Esophagus squamous epithelium (tissue), 4 donors: Measurements from ENCODE around the gene ADD3.

ENCODE experiments used
- POLR2A ChIP-seq, 4 donors: fragments of 450-650 bp; IDR thresholded peaks; one replicate each; pipeline ENCODE4 v1.6.1; 2017; ENCODE audit warnings: antibody characterized with exemption in 4 of 4, mild to moderate bottlenecking in 4 of 4, moderate library complexity in 3 of 4
- TF ChIP-seq, protein P1 (sequence below), 6 experiments: fragments of 450-650 bp in 4 of 6; fragments of 200-600 bp in 2 of 6; sonication (generic) in 2 of 6; IDR thresholded peaks; one replicate each; pipeline ENCODE4 v1.5.1; 2016 to 2019; ENCODE audit warnings: antibody characterized with exemption in 6 of 6, mild to moderate bottlenecking in 4 of 6, moderate library complexity in 4 of 6

GRCh38 chr10:110003524-110003885 lies 4.3 kb upstream of the ADD3 start:
- no peak for TF ChIP-seq POLR2A (IDR thresholded peaks at IDR 0.05)
- TF ChIP-seq, protein P1, sequence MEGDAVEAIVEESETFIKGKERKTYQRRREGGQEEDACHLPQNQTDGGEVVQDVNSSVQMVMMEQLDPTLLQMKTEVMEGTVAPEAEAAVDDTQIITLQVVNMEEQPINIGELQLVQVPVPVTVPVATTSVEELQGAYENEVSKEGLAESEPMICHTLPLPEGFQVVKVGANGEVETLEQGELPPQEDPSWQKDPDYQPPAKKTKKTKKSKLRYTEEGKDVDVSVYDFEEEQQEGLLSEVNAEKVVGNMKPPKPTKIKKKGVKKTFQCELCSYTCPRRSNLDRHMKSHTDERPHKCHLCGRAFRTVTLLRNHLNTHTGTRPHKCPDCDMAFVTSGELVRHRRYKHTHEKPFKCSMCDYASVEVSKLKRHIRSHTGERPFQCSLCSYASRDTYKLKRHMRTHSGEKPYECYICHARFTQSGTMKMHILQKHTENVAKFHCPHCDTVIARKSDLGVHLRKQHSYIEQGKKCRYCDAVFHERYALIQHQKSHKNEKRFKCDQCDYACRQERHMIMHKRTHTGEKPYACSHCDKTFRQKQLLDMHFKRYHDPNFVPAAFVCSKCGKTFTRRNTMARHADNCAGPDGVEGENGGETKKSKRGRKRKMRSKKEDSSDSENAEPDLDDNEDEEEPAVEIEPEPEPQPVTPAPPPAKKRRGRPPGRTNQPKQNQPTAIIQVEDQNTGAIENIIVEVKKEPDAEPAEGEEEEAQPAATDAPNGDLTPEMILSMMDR (IDR thresholded peaks at IDR 0.05) = no peak
